Measurements from ENCODE around the gene B4GALNT4.

GRCh38 chr11:426851-427250 lies 57.6 kb downstream of the B4GALNT4 start:
- TF ChIP-seq, protein P1, sequence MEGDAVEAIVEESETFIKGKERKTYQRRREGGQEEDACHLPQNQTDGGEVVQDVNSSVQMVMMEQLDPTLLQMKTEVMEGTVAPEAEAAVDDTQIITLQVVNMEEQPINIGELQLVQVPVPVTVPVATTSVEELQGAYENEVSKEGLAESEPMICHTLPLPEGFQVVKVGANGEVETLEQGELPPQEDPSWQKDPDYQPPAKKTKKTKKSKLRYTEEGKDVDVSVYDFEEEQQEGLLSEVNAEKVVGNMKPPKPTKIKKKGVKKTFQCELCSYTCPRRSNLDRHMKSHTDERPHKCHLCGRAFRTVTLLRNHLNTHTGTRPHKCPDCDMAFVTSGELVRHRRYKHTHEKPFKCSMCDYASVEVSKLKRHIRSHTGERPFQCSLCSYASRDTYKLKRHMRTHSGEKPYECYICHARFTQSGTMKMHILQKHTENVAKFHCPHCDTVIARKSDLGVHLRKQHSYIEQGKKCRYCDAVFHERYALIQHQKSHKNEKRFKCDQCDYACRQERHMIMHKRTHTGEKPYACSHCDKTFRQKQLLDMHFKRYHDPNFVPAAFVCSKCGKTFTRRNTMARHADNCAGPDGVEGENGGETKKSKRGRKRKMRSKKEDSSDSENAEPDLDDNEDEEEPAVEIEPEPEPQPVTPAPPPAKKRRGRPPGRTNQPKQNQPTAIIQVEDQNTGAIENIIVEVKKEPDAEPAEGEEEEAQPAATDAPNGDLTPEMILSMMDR (IDR thresholded peaks at IDR 0.05; ENCODE audit: low read length) = no peak
- no peak for TF ChIP-seq EZH2 (IDR thresholded peaks at IDR 0.05; ENCODE audit: borderline replicate concordance, low read length)

Measured in OCI-LY1 (cell line).